Mammary epithelial cell (primary cell): Measurements from ENCODE around the gene SRGAP3.

ENCODE experiments used
- EZH2 ChIP-seq: IDR thresholded peaks from 2 replicates; pipeline ENCODE4 v1.6.1; 2012; ENCODE audit warnings: low read length, inconsistent platforms, borderline replicate concordance
- TF ChIP-seq, protein P1 (sequence below), 2 donors: IDR thresholded peaks in 1 of 2; conservative IDR thresholded peaks in 1 of 2; 2 replicates each; pipeline ENCODE4 v1.5.1; 2011 to 2012; ENCODE audit warnings: inconsistent platforms in 2 of 2, low read length in 2 of 2, mild to moderate bottlenecking in 2 of 2, control low read depth in 1 of 2, low read depth in 1 of 2; ENCODE audit not compliant: insufficient read depth in 1 of 2; ENCODE audit errors: extremely low read depth in 1 of 2

DNA sequence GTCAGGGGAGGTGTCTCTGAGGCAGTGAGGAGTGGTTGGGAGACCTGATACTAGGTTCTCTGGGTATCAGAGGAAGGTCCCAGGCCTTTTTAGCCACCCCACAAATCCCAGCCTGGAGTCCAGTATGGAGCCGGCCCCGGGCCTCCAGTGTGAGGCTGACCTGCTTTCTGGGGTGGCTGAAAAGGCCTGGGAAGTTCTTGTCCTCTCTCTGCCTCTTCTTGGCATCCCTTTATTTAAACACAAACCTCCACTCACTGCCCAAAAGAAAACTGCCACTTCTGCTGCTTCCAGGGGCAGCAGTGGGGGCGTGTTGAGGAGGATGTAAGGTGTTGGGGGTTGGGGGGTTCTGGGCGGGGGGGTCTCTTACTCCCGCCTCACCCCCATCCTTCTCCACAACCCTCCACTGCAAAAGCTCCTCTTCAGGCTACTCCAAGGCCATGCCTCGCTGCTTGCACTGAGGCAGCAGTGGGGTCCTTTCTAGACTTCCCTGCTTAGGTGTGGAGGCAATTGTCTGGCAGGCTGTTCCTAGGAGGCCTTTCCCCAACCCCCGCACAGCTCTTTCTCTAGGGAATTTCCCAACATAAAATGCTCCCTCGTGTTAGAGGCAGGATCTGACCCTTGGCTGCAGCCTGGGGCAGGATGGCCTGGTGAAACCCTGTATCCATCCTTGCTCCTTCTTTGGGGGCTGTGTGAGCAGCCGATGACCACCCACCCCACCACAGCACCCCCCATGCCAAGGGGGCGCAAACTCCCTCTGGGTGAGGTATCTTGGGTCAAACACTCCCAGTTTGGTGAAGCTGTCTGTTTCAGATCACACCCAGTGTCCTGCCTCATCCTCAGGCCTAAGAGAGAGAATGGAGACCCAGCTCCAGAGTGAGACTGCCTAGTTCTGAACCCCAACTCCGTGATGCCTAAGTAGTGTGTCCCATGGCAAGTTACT lies 274.1 kb downstream of the SRGAP3 start:
- TF ChIP-seq, protein P1, sequence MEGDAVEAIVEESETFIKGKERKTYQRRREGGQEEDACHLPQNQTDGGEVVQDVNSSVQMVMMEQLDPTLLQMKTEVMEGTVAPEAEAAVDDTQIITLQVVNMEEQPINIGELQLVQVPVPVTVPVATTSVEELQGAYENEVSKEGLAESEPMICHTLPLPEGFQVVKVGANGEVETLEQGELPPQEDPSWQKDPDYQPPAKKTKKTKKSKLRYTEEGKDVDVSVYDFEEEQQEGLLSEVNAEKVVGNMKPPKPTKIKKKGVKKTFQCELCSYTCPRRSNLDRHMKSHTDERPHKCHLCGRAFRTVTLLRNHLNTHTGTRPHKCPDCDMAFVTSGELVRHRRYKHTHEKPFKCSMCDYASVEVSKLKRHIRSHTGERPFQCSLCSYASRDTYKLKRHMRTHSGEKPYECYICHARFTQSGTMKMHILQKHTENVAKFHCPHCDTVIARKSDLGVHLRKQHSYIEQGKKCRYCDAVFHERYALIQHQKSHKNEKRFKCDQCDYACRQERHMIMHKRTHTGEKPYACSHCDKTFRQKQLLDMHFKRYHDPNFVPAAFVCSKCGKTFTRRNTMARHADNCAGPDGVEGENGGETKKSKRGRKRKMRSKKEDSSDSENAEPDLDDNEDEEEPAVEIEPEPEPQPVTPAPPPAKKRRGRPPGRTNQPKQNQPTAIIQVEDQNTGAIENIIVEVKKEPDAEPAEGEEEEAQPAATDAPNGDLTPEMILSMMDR (conservative IDR thresholded peaks at IDR 0.05 in 1 of 2, IDR thresholded peaks at IDR 0.05 in 1 of 2; ENCODE audit: extremely low read depth in 1 of 2, insufficient read depth in 1 of 2, low read depth in 1 of 2, low read length in 2 of 2): no peak
- no peak for TF ChIP-seq EZH2
